Large intestine (tissue), 3 donors: ENCODE measurements around the gene WDFY2. TPM values are rescaled to one million over a fixed set of nuclear protein-coding genes. Genes with fewer than 3 reads are reported as not detected.

ENCODE experiments used
- DNase-seq, 2 donors: peaks; one replicate each; pipeline versions ENCODE4 v3.0.0 to v3.0.0-alpha.2; 2013
- H3K27ac ChIP-seq: one replicate; pipeline ENCODE4 v1.5.1; 2013; ENCODE audit warnings: low read length
- H3K27me3 ChIP-seq: 2 replicates; pipeline ENCODE4 v1.6.1; 2013; ENCODE audit warnings: low read length; ENCODE audit not compliant: control insufficient read depth, insufficient read depth
- H3K36me3 ChIP-seq: 2 replicates; pipeline ENCODE4 v1.6.1; 2013; ENCODE audit warnings: low read length; ENCODE audit not compliant: control insufficient read depth, insufficient read depth
- H3K4me1 ChIP-seq: one replicate; pipeline ENCODE4 v1.6.1; 2013; ENCODE audit warnings: low read length; ENCODE audit not compliant: control insufficient read depth, insufficient read depth
- H3K4me3 ChIP-seq: one replicate; pipeline ENCODE4 v1.5.1; 2013; ENCODE audit warnings: low read length
- H3K9me3 ChIP-seq: one replicate; pipeline ENCODE4 v1.6.1; 2013; ENCODE audit warnings: mild to moderate bottlenecking, low read depth, low read length, moderate library complexity; ENCODE audit not compliant: control insufficient read depth
- whole genome bisulfite sequencing: methylation state at CpG from one replicate; pipeline ENCODE4 v1.1.5; 2013; ENCODE audit warnings: low lambda C conversion rate; ENCODE audit not compliant: insufficient coverage; 5-methylcytosine and 5-hydroxymethylcytosine counted together
- polyA plus RNA-seq: library from polyadenylated mRNA; unstranded; fragments of 120-200 nt; gene quantifications from one replicate; pipeline ENCODE4 v1.2.1, GENCODE V29; 2013

The WDFY2 gene
- polyA plus RNA-seq, 1 donor = 7.2 TPM

GRCh38 chr13:51794964-51795363, 210.7 kb downstream of the WDFY2 start:
- Histone ChIP-seq H3K27ac (no peak overlapping the region), H3K9me3 (no peaks in the 10 kb centered on the region), H3K36me3 (peaks cover 4% of the 10 kb centered on the region), H3K27me3 (no peaks in the 10 kb centered on the region), H3K4me3 (no peak overlapping the region), H3K4me1 (no peaks in the 10 kb centered on the region)
- no CpG with 5 or more reads among the region's 4 CpGs for WGBS
- DNase-seq = no peak

- no peak overlapping the region for H3K4me3 ChIP-seq
- H3K27me3 ChIP-seq = no peaks in the 10 kb centered on the region
- H3K4me1 ChIP-seq = no peaks in the 10 kb centered on the region
- no CpG with 5 or more reads among the region's 2 CpGs for WGBS
- H3K27ac ChIP-seq = no peak overlapping the region
- no peak for DNase-seq
- H3K36me3 ChIP-seq = peaks cover 4% of the 10 kb centered on the region
- no peaks in the 10 kb centered on the region for H3K9me3 ChIP-seq
Observed at GRCh38 chr13:51795419-51795818, 211.2 kb downstream of the WDFY2 start.

GRCh38 chr13:51796546-51796945, 212.3 kb downstream of the WDFY2 start:
- H3K4me1 ChIP-seq = peaks cover 2% of the 10 kb centered on the region
- DNase-seq = no peak
- H3K27me3 ChIP-seq = no peaks in the 10 kb centered on the region
- no peak overlapping the region for H3K27ac ChIP-seq
- no CpG with 5 or more reads among the region's 7 CpGs for WGBS
- H3K9me3 ChIP-seq = no peaks in the 10 kb centered on the region
- H3K36me3 ChIP-seq = peaks cover 4% of the 10 kb centered on the region
- H3K4me3 ChIP-seq = no peak overlapping the region

GRCh38 chr13:51797664-51798488, 213.6 kb downstream of the WDFY2 start:
- Histone ChIP-seq H3K4me1 (peaks cover 13% of the 10 kb centered on the region), H3K27ac (no peak overlapping the region), H3K27me3 (no peaks in the 10 kb centered on the region), H3K9me3 (no peaks in the 10 kb centered on the region), H3K36me3 (peaks cover 4% of the 10 kb centered on the region), H3K4me3 (no peak overlapping the region)
- DNase-seq = peak; percentile 61 to 66
- 100% methylated on average over 1 of the region's 12 CpGs for WGBS

- WGBS = no CpG with 5 or more reads among the region's 12 CpGs
- H3K9me3 ChIP-seq = no peaks in the 10 kb centered on the region
- H3K27me3 ChIP-seq = no peaks in the 10 kb centered on the region
- DNase-seq = no peak
- H3K4me3 ChIP-seq = no peak overlapping the region
- peaks cover 17% of the 10 kb centered on the region for H3K4me1 ChIP-seq
- H3K36me3 ChIP-seq = peaks cover 4% of the 10 kb centered on the region
- H3K27ac ChIP-seq = no peak overlapping the region
Observed at GRCh38 chr13:51799261-51799660, 215.0 kb downstream of the WDFY2 start.

- Histone ChIP-seq H3K36me3 (peaks cover 4% of the 10 kb centered on the region), H3K9me3 (no peaks in the 10 kb centered on the region), H3K27ac (no peak overlapping the region), H3K4me1 (peaks cover 24% of the 10 kb centered on the region), H3K4me3 (no peak overlapping the region), H3K27me3 (no peaks in the 10 kb centered on the region)
- DNase-seq = no peak
- no CpG with 5 or more reads among the region's 5 CpGs for WGBS
Observed at GRCh38 chr13:51800486-51800885, 216.2 kb downstream of the WDFY2 start.

GRCh38 chr13:51801631-51802099, 217.4 kb downstream of the WDFY2 start:
- Histone ChIP-seq H3K4me3 (no peak overlapping the region), H3K27ac (peak overlapping the region; percentile 65), H3K27me3 (no peaks in the 10 kb centered on the region), H3K9me3 (no peaks in the 10 kb centered on the region), H3K36me3 (peaks cover 4% of the 10 kb centered on the region), H3K4me1 (peaks cover 24% of the 10 kb centered on the region)
- no CpG with 5 or more reads among the region's 7 CpGs for WGBS
- no peak for DNase-seq

GRCh38 chr13:51802631-51803418, 218.6 kb downstream of the WDFY2 start:
- no peaks in the 10 kb centered on the region for H3K27me3 ChIP-seq
- H3K4me3 ChIP-seq = peak overlapping the region; percentile 85
- DNase-seq = peak in 1 of 2 donors; percentile 50
- H3K9me3 ChIP-seq = no peaks in the 10 kb centered on the region
- no CpG with 5 or more reads among the region's 9 CpGs for WGBS
- H3K36me3 ChIP-seq = peaks cover 4% of the 10 kb centered on the region
- H3K4me1 ChIP-seq = peaks cover 24% of the 10 kb centered on the region
- peak overlapping the region; percentile 94 for H3K27ac ChIP-seq

GRCh38 chr13:51803422-51804294, 219.4 kb downstream of the WDFY2 start, which contains the start of gene DHRS12:
Gene DHRS12, minus strand, starts transcription at chr13:51804163. Its CDS starts 4,504 bp downstream, at chr13:51799659.
- H3K4me1 ChIP-seq = peaks cover 24% of the 10 kb centered on the region
- WGBS = no CpG with 5 or more reads among the region's 91 CpGs
- H3K9me3 ChIP-seq = no peaks in the 10 kb centered on the region
- H3K27ac ChIP-seq = peak within 1 kb of the TSS; percentile 94
- peak within 1 kb of the TSS; percentile 85 for H3K4me3 ChIP-seq
- no peaks in the 10 kb centered on the region for H3K27me3 ChIP-seq
- peak; percentile 89 to 94 for DNase-seq
- peaks cover 4% of the 10 kb centered on the region for H3K36me3 ChIP-seq
